OCI-LY1 (cell line): ENCODE results near the gene LIM2.

ENCODE experiments used
- H2AFZ ChIP-seq: fragments of 200-600 bp; sonication (generic), shearing (Covaris generic); 2 replicates; pipeline ENCODE4 v1.6.0; 2014; ENCODE audit warnings: antibody characterized with exemption, mild to moderate bottlenecking, low read length
- H3F3A ChIP-seq: fragments of 200-600 bp; sonication (generic), shearing (Covaris generic); 2 replicates; pipeline ENCODE4 v1.6.0; 2014; ENCODE audit warnings: mild to moderate bottlenecking, antibody characterized with exemption, low read length, moderate library complexity; ENCODE audit not compliant: insufficient read depth
- H3K27ac ChIP-seq: fragments of 200-600 bp; sonication (generic); 2 replicates; pipeline ENCODE4 v1.5.1; 2014; ENCODE audit warnings: low read length, mixed run types, mild to moderate bottlenecking, low read depth; ENCODE audit not compliant: poor library complexity, severe bottlenecking
- H3K27me3 ChIP-seq: fragments of 200-600 bp; sonication (generic); 2 replicates; pipeline ENCODE4 v1.6.0; 2014; ENCODE audit warnings: antibody characterized with exemption, mild to moderate bottlenecking, low read length, moderate library complexity; ENCODE audit not compliant: insufficient read depth
- H3K36me3 ChIP-seq: fragments of 200-600 bp; sonication (generic); 2 replicates; pipeline ENCODE4 v1.6.1; 2014; ENCODE audit warnings: mild to moderate bottlenecking, antibody characterized with exemption, low read length, moderate library complexity, mixed read lengths; ENCODE audit not compliant: insufficient read depth
- H3K4me1 ChIP-seq: fragments of 200-600 bp; sonication (generic); 2 replicates; pipeline ENCODE4 v1.5.1; 2014; ENCODE audit warnings: mild to moderate bottlenecking, low read length, moderate library complexity; ENCODE audit not compliant: insufficient read depth, severe bottlenecking
- H3K4me2 ChIP-seq: fragments of 200-600 bp; sonication (generic), shearing (Covaris generic); 2 replicates; pipeline ENCODE4 v1.6.1; 2014; ENCODE audit warnings: low read length
- H3K4me3 ChIP-seq: fragments of 200-600 bp; sonication (generic); 2 replicates; pipeline ENCODE4 v1.5.1; 2014; ENCODE audit warnings: low read length, low read depth, mild to moderate bottlenecking, mixed read lengths; ENCODE audit not compliant: poor library complexity, severe bottlenecking
- H3K79me2 ChIP-seq: fragments of 200-600 bp; shearing (Covaris generic); 2 replicates; pipeline ENCODE4 v1.6.1; 2016; ENCODE audit warnings: mixed run types, low read length, mixed read lengths; ENCODE audit not compliant: insufficient read depth
- H3K9ac ChIP-seq: fragments of 200-600 bp; sonication (generic), shearing (Covaris generic); 2 replicates; pipeline ENCODE4 v1.6.1; 2014; ENCODE audit warnings: mild to moderate bottlenecking, low read length, mixed read lengths
- H3K9me2 ChIP-seq: fragments of 200-600 bp; sonication (generic), shearing (Covaris generic); 2 replicates; pipeline ENCODE4 v1.6.1; 2014; ENCODE audit warnings: low read depth, mild to moderate bottlenecking, low read length, mixed read lengths
- H3K9me3 ChIP-seq: fragments of 200-600 bp; shearing (Covaris generic); 2 replicates; pipeline ENCODE4 v1.6.1; 2014; ENCODE audit warnings: low read length, mixed read lengths
- H4K20me1 ChIP-seq: fragments of 200-600 bp; sonication (generic), shearing (Covaris generic); 2 replicates; pipeline ENCODE4 v1.6.0; 2016; ENCODE audit warnings: mild to moderate bottlenecking, low read length; ENCODE audit not compliant: insufficient read depth
- CTCF ChIP-seq: fragments of 200-600 bp; sonication (generic), shearing (Covaris generic); IDR thresholded peaks from 2 replicates; pipeline ENCODE4 v1.5.1; 2017; ENCODE audit warnings: mild to moderate bottlenecking, antibody characterized with exemption, low read length, moderate library complexity, mixed read lengths
- EZH2 ChIP-seq: fragments of 200-600 bp; sonication (generic), shearing (Covaris generic); IDR thresholded peaks from 2 replicates; pipeline ENCODE4 v1.8.0; 2017; ENCODE audit warnings: borderline replicate concordance, mixed run types, mild to moderate bottlenecking, antibody characterized with exemption, low read length, moderate library complexity, mixed read lengths

Gene LIM2

GRCh38 chr19:51394050-51394836 lies 6.5 kb upstream of the LIM2 start:
- H3K27ac ChIP-seq = peak overlapping the region; percentile 89
- H3F3A ChIP-seq = no peaks in the 10 kb centered on the region
- peaks cover 43% of the 10 kb centered on the region for H3K4me1 ChIP-seq
- H3K9ac ChIP-seq = peak overlapping the region; percentile 94
- peak overlapping the region; percentile 74 for H3K4me3 ChIP-seq
- no peaks in the 10 kb centered on the region for H3K79me2 ChIP-seq
- H3K27me3 ChIP-seq = no peaks in the 10 kb centered on the region
- H3K9me2 ChIP-seq = no peaks in the 10 kb centered on the region
- H3K4me2 ChIP-seq = peak overlapping the region; percentile 99
- TF ChIP-seq CTCF = no peak; the same call in 1 of the 2 replicates
- no peak for TF ChIP-seq EZH2
- H2AFZ ChIP-seq = peak overlapping the region; percentile 98; the same call in 1 of the 2 replicates
- H3K36me3 ChIP-seq = no peaks in the 10 kb centered on the region
- no peaks in the 10 kb centered on the region for H3K9me3 ChIP-seq
- no peaks in the 10 kb centered on the region for H4K20me1 ChIP-seq

- Histone ChIP-seq H3K4me3 (no peak overlapping the region), H3K4me1 (peaks cover 43% of the 10 kb centered on the region), H3K27me3 (no peaks in the 10 kb centered on the region), H3K27ac (no peak overlapping the region), H3K9ac (no peak overlapping the region), H3K9me2 (no peaks in the 10 kb centered on the region), H3K79me2 (no peaks in the 10 kb centered on the region), H3F3A (no peaks in the 10 kb centered on the region), H3K36me3 (no peaks in the 10 kb centered on the region), H3K9me3 (no peaks in the 10 kb centered on the region), H2AFZ (peak overlapping the region; percentile 41; the same call in 1 of the 2 replicates), H3K4me2 (no peak overlapping the region), H4K20me1 (no peaks in the 10 kb centered on the region)
- no peak for TF ChIP-seq EZH2
- TF ChIP-seq CTCF = no peak
These were observed 4.9 kb upstream of the LIM2 start for GRCh38 chr19:51392701-51393100.

- Histone ChIP-seq H3K36me3 (no peaks in the 10 kb centered on the region), H2AFZ (peak overlapping the region; percentile 86), H3K4me2 (peak overlapping the region; percentile 23; the same call in 1 of the 2 replicates), H3K27me3 (no peaks in the 10 kb centered on the region), H3K27ac (no peak overlapping the region), H3K9me2 (no peaks in the 10 kb centered on the region), H3K79me2 (no peaks in the 10 kb centered on the region), H3K4me3 (peak overlapping the region; percentile 27), H3F3A (no peaks in the 10 kb centered on the region), H3K9ac (peak overlapping the region; percentile 14; the same call in 1 of the 2 replicates), H4K20me1 (no peaks in the 10 kb centered on the region), H3K4me1 (peaks cover 42% of the 10 kb centered on the region), H3K9me3 (no peaks in the 10 kb centered on the region)
- no peak for TF ChIP-seq EZH2
These were observed 3.4 kb upstream of the LIM2 start for GRCh38 chr19:51391073-51391611.
